Measurements from ENCODE around the gene PSMG3. TPM values are rescaled to one million over a fixed set of nuclear protein-coding genes. Genes with fewer than 3 reads are reported as not detected.

PSMG3 gene
- total and polyA plus RNA-seq, 2 donors (not counting 3 experiments of a cell fraction or from before 2014, with no cell fraction given): 25.5 to 49.7 TPM

DNA sequence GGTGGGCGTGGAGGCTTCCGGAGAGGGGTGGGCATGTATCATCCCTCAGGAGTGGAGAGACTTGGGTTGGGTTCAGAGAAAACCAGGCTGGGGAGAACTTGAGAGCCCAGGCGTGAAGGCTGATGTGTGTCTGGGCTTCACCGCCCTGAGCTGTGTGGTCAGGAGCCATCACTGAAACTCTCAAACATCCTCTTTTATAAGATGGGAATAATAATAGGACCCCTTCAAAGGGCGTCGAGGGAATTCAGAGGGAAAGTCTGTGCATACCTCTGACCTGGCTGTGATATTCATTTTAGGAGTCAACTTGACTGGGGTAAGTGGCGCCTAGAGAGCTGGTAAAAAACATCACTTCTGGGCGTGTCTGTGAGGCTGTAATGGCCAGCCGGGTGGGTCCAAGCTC is 21.1 kb upstream of the PSMG3 start:
- Histone ChIP-seq H3K4me1 (ENCODE audit: control insufficient read depth, extremely low read depth, insufficient read depth, low read length) (no peaks in the 10 kb centered on the region), H3K27me3 (ENCODE audit: control insufficient read depth in 2 of 2, insufficient read depth in 2 of 2, low read length in 2 of 2) (peaks cover 13 to 14% of the 10 kb centered on the region in 2 experiments), H3K36me3 (ENCODE audit: control insufficient read depth in 2 of 2, extremely low read depth in 1 of 2, insufficient read depth in 2 of 2, low read length in 2 of 2) (no peaks in the 10 kb centered on the region), H3K9ac (replicated peaks; ENCODE audit: extremely low read depth, insufficient read depth, low read length) (no peak overlapping the region), H4K20me1 (replicated peaks; ENCODE audit: control insufficient read depth, extremely low read depth, insufficient read depth, low read length) (no peaks in the 10 kb centered on the region), H3K9me1 (replicated peaks; ENCODE audit: control insufficient read depth, extremely low read depth, insufficient read depth, low read length) (no peaks in the 10 kb centered on the region), H2AFZ (ENCODE audit: low read depth, low read length) (no peak overlapping the region), H3K4me2 (ENCODE audit: insufficient read depth, low read length) (no peak overlapping the region), H3K27ac (ENCODE audit: insufficient read depth, low read depth, low read length) (no peak overlapping the region), H3K9me3 (replicated peaks; ENCODE audit: control insufficient read depth, insufficient read depth, low read length) (no peaks in the 10 kb centered on the region), H3K4me3 (replicated peaks in 1 of 3; ENCODE audit: insufficient read depth in 1 of 3, low read depth in 1 of 3, low read length in 3 of 3) (no peak overlapping the region), H3K79me2 (ENCODE audit: control insufficient read depth, insufficient read depth, low read length) (no peaks in the 10 kb centered on the region)
- ChIA-PET CTCF (interaction anchor here (1.0 to 1.2 kb wide), 2 partner anchors 8 to 12 kb away, joined by 3 to 4 read pairs; no protein-coding TSS in a partner anchor), POLR2A (no interaction called here)
- DNase-seq (ENCODE audit: low read depth, low spot score): no peak
- no TSS peak for BruUV-seq (replicated peaks)
- TF ChIP-seq JUN (IDR thresholded peaks at IDR 0.05; ENCODE audit: borderline replicate concordance, insufficient read depth, insufficient read length, low read depth): no peak
- no peak for TF ChIP-seq CTCF (IDR thresholded peaks at IDR 0.05; ENCODE audit: extremely low read depth in 1 of 2, insufficient read depth in 1 of 2, low read depth in 1 of 2, low read length in 2 of 2)
- no peak for TF ChIP-seq MYC (IDR thresholded peaks at IDR 0.05; ENCODE audit: low read depth, low read length)
- no peak for TF ChIP-seq EZH2 (IDR thresholded peaks at IDR 0.05; ENCODE audit: borderline replicate concordance, low read depth, low read length, severe bottlenecking)
- TF ChIP-seq POLR2AphosphoS5 (IDR thresholded peaks at IDR 0.05; ENCODE audit: insufficient read depth, low read depth, low read length): no peak
- TF ChIP-seq POLR2A (IDR thresholded peaks at IDR 0.05; ENCODE audit: low read depth, low read length): no peak
- FAIRE-seq: no peak
- dilution Hi-C loops (cut with MboI; ENCODE audit: extremely low pct_ligation_motif_present, low sequenced_read_pairs) (no loop called here), intact Hi-C loops (cut with micrococcal nuclease) (no loop called here)

DNA sequence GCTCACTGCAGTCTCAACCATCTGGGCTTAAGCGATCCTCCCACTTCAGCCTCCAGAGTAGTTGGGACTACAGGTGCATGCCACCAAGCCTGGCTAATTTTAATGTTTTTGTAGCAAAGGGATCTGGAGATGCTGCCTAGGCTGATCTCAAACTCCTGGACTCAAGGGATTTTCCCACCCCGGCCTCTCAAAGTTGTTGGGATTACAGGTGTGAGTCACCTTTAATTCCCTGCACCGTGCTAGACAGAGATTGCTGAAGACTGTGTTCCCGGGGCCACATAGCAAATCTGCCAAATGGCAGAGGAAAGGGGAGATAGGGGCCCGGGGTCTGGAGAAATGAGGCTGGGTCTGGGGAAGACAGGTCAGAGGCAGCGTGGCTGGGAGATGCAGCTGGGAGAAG is 20.6 kb upstream of the PSMG3 start:
- dilution Hi-C loops (cut with MboI; ENCODE audit: extremely low pct_ligation_motif_present, low sequenced_read_pairs) (no loop called here), intact Hi-C loops (cut with micrococcal nuclease) (no loop called here)
- no peaks in the 10 kb centered on the region for H4K20me1 ChIP-seq (replicated peaks; ENCODE audit: control insufficient read depth, extremely low read depth, insufficient read depth, low read length)
- ChIA-PET POLR2A (no interaction called here), CTCF (no interaction called here)
- no peaks in the 10 kb centered on the region for H3K4me1 ChIP-seq (ENCODE audit: control insufficient read depth, extremely low read depth, insufficient read depth, low read length)
- H3K27ac ChIP-seq (ENCODE audit: insufficient read depth, low read depth, low read length): no peak overlapping the region
- no TSS peak for BruUV-seq (replicated peaks)
- H3K36me3 ChIP-seq (ENCODE audit: control insufficient read depth in 2 of 2, extremely low read depth in 1 of 2, insufficient read depth in 2 of 2, low read length in 2 of 2): no peaks in the 10 kb centered on the region
- DNase-seq (ENCODE audit: low read depth, low spot score) (no peak), FAIRE-seq (no peak)
- peaks cover 13 to 14% of the 10 kb centered on the region in 2 experiments for H3K27me3 ChIP-seq (ENCODE audit: control insufficient read depth in 2 of 2, insufficient read depth in 2 of 2, low read length in 2 of 2)
- TF ChIP-seq MYC (IDR thresholded peaks at IDR 0.05; ENCODE audit: low read depth, low read length): no peak
- TF ChIP-seq POLR2A (IDR thresholded peaks at IDR 0.05; ENCODE audit: low read depth, low read length): no peak
- TF ChIP-seq EZH2 (IDR thresholded peaks at IDR 0.05; ENCODE audit: borderline replicate concordance, low read depth, low read length, severe bottlenecking): no peak
- no peak for TF ChIP-seq JUN (IDR thresholded peaks at IDR 0.05; ENCODE audit: borderline replicate concordance, insufficient read depth, insufficient read length, low read depth)
- no peak for TF ChIP-seq POLR2AphosphoS5 (IDR thresholded peaks at IDR 0.05; ENCODE audit: insufficient read depth, low read depth, low read length)
- no peak for TF ChIP-seq CTCF (IDR thresholded peaks at IDR 0.05; ENCODE audit: extremely low read depth in 1 of 2, insufficient read depth in 1 of 2, low read depth in 1 of 2, low read length in 2 of 2)
- TF ChIP-seq FOS (IDR thresholded peaks at IDR 0.05; ENCODE audit: borderline replicate concordance, insufficient read depth, low read length): no peak
- TF ChIP-seq GATA2 (IDR thresholded peaks at IDR 0.05; ENCODE audit: insufficient read depth, insufficient read length, low read depth, low read length): no peak
- TF ChIP-seq MAX (IDR thresholded peaks at IDR 0.05; ENCODE audit: insufficient read depth, insufficient read length): no peak
- H3K4me3 ChIP-seq (replicated peaks in 1 of 3; ENCODE audit: insufficient read depth in 1 of 3, low read depth in 1 of 3, low read length in 3 of 3): no peak overlapping the region
- no peak overlapping the region for H2AFZ ChIP-seq (ENCODE audit: low read depth, low read length)
- no peak overlapping the region for H3K9ac ChIP-seq (replicated peaks; ENCODE audit: extremely low read depth, insufficient read depth, low read length)
- no peaks in the 10 kb centered on the region for H3K9me3 ChIP-seq (replicated peaks; ENCODE audit: control insufficient read depth, insufficient read depth, low read length)
- H3K9me1 ChIP-seq (replicated peaks; ENCODE audit: control insufficient read depth, extremely low read depth, insufficient read depth, low read length): no peaks in the 10 kb centered on the region
- H3K79me2 ChIP-seq (ENCODE audit: control insufficient read depth, insufficient read depth, low read length): no peaks in the 10 kb centered on the region
- no peak overlapping the region for H3K4me2 ChIP-seq (ENCODE audit: insufficient read depth, low read length)
